Mesodermal cell (in vitro differentiated cells): Measurements from ENCODE around the gene ECE1.

ENCODE experiments used
- H3K27ac ChIP-seq: 2 replicates; pipeline ENCODE4 v1.7.0; 2013; ENCODE audit warnings: mild to moderate bottlenecking, low read depth, low read length, moderate library complexity; ENCODE audit not compliant: severe bottlenecking
- H3K36me3 ChIP-seq: 2 replicates; pipeline ENCODE4 v1.7.1; 2013; ENCODE audit warnings: mild to moderate bottlenecking, low read length, moderate library complexity; ENCODE audit not compliant: control insufficient read depth, insufficient read depth
- H3K4me1 ChIP-seq: one replicate; pipeline ENCODE4 v1.7.1; 2013; ENCODE audit warnings: mild to moderate bottlenecking, low read length; ENCODE audit not compliant: insufficient read depth, control insufficient read depth, poor library complexity, severe bottlenecking
- H3K4me3 ChIP-seq: 2 replicates; pipeline ENCODE4 v1.7.0; 2013; ENCODE audit warnings: low read length, control low read depth, mild to moderate bottlenecking; ENCODE audit not compliant: insufficient read depth, poor library complexity, severe bottlenecking; ENCODE audit errors: extremely low read depth
- H3K9me3 ChIP-seq: 2 replicates; pipeline ENCODE4 v1.7.1; 2013; ENCODE audit warnings: mild to moderate bottlenecking, low read length, moderate library complexity; ENCODE audit not compliant: control insufficient read depth
- WGBS, 2 experiments: methylation state at CpG; one replicate each; pipeline ENCODE4 v1.1.5; 2013; ENCODE audit warnings: missing lambda C conversion rate in 2 of 2; ENCODE audit not compliant: insufficient coverage in 2 of 2; 5-methylcytosine and 5-hydroxymethylcytosine counted together

ECE1 gene

GRCh38 chr1:21278208-21278859 is 11.9 kb downstream of the ECE1 start:
- Histone ChIP-seq H3K27ac (peak overlapping the region; percentile 89), H3K4me3 (no peak overlapping the region), H3K36me3 (peaks cover 46% of the 10 kb centered on the region), H3K4me1 (peaks cover 29% of the 10 kb centered on the region), H3K9me3 (no peaks in the 10 kb centered on the region)
- whole genome bisulfite sequencing, 2 experiments, result 75 to 82% methylated on average over 4 to 7 of the region's 9 CpGs

GRCh38 chr1:21277180-21277579 is 13.1 kb downstream of the ECE1 start:
- Histone ChIP-seq H3K27ac (no peak overlapping the region), H3K9me3 (no peaks in the 10 kb centered on the region), H3K36me3 (peaks cover 53% of the 10 kb centered on the region), H3K4me3 (no peak overlapping the region), H3K4me1 (peaks cover 29% of the 10 kb centered on the region)
- 93 to 94% methylated on average over 5 to 6 of the region's 7 CpGs for WGBS, 2 experiments

- Histone ChIP-seq H3K4me1 (peaks cover 3% of the 10 kb centered on the region), H3K4me3 (no peak overlapping the region), H3K36me3 (peaks cover 88% of the 10 kb centered on the region), H3K9me3 (no peaks in the 10 kb centered on the region), H3K27ac (no peak overlapping the region)
- WGBS, 2 experiments, result 98% methylated on average over 5 to 8 of the region's 8 CpGs
Measured at GRCh38 chr1:21272540-21272939, 17.7 kb downstream of the ECE1 start.

GRCh38 chr1:21271550-21271949 is 18.7 kb downstream of the ECE1 start:
- H3K9me3 ChIP-seq, result no peaks in the 10 kb centered on the region
- H3K4me1 ChIP-seq, result peaks cover 4% of the 10 kb centered on the region
- 93 to 98% methylated on average over 5 of the region's 6 CpGs for WGBS, 2 experiments
- H3K27ac ChIP-seq, result no peak overlapping the region
- peaks cover 86% of the 10 kb centered on the region for H3K36me3 ChIP-seq
- no peak overlapping the region for H3K4me3 ChIP-seq

- H3K27ac ChIP-seq, result no peak overlapping the region
- H3K4me3 ChIP-seq, result no peak overlapping the region
- H3K4me1 ChIP-seq, result peaks cover 14% of the 10 kb centered on the region
- peaks cover 88% of the 10 kb centered on the region for H3K36me3 ChIP-seq
- H3K9me3 ChIP-seq, result no peaks in the 10 kb centered on the region
- 63 to 68% methylated on average over 6 to 7 of the region's 9 CpGs for WGBS, 2 experiments
Measured at GRCh38 chr1:21270086-21270689, 20.1 kb downstream of the ECE1 start.

- Histone ChIP-seq H3K4me3 (no peak overlapping the region), H3K9me3 (no peaks in the 10 kb centered on the region), H3K36me3 (peaks cover 87% of the 10 kb centered on the region), H3K4me1 (peaks cover 14% of the 10 kb centered on the region), H3K27ac (no peak overlapping the region)
- 97 to 98% methylated on average over 4 to 5 of the region's 7 CpGs for WGBS, 2 experiments
Measured at GRCh38 chr1:21269461-21270085, 20.7 kb downstream of the ECE1 start.

GRCh38 chr1:21268281-21269239 is 21.7 kb downstream of the ECE1 start:
- no peak overlapping the region for H3K4me3 ChIP-seq
- H3K36me3 ChIP-seq, result peaks cover 87% of the 10 kb centered on the region
- no peaks in the 10 kb centered on the region for H3K9me3 ChIP-seq
- H3K27ac ChIP-seq, result no peak overlapping the region
- WGBS, 2 experiments, result 96 to 98% methylated on average over 14 to 17 of the region's 17 CpGs
- peaks cover 22% of the 10 kb centered on the region for H3K4me1 ChIP-seq

GRCh38 chr1:21267191-21268077 is 22.8 kb downstream of the ECE1 start:
- H3K27ac ChIP-seq, result no peak overlapping the region
- peaks cover 34% of the 10 kb centered on the region for H3K4me1 ChIP-seq
- H3K4me3 ChIP-seq, result no peak overlapping the region
- H3K36me3 ChIP-seq, result peaks cover 78% of the 10 kb centered on the region
- H3K9me3 ChIP-seq, result no peaks in the 10 kb centered on the region
- 96 to 98% methylated on average over 9 to 11 of the region's 16 CpGs for WGBS, 2 experiments

GRCh38 chr1:21266119-21266774 is 24.0 kb downstream of the ECE1 start:
- Histone ChIP-seq H3K27ac (no peak overlapping the region), H3K9me3 (no peaks in the 10 kb centered on the region), H3K4me3 (no peak overlapping the region), H3K36me3 (peaks cover 68% of the 10 kb centered on the region), H3K4me1 (peaks cover 44% of the 10 kb centered on the region)
- WGBS, 2 experiments, result 79 to 80% methylated on average over 7 to 8 of the region's 12 CpGs
